Natural killer cell (primary cell): ENCODE measurements around the gene PIM3. TPM values are rescaled to one million over a fixed set of nuclear protein-coding genes. Genes with fewer than 3 reads are reported as not detected.

ENCODE experiments used
- ATAC-seq, 3 donors: fragments of 150-1000 bp in 2 of 3; fragments of 200-7000 bp in 1 of 3; cut with Tn5 transposase; 1 replicate in 1 of 3; 2 replicates in 2 of 3; pipeline ENCODE4 v1.10.0; 2021; ENCODE audit warnings: mild to moderate bottlenecking in 2 of 3, moderate library complexity in 2 of 3
- DNase-seq, 2 donors: peaks; one replicate each; pipeline versions ENCODE4 v3.0.0 to v3.0.0-alpha.2; 2013 to 2021; ENCODE audit warnings: mixed read lengths in 1 of 2
- H3K27ac ChIP-seq: one replicate; pipeline ENCODE4 v1.5.1; 2013; ENCODE audit warnings: mild to moderate bottlenecking, low read length
- H3K27me3 ChIP-seq: one replicate; pipeline ENCODE4 v1.6.1; 2013; ENCODE audit warnings: low read length; ENCODE audit not compliant: control insufficient read depth, insufficient read depth
- H3K36me3 ChIP-seq: one replicate; pipeline ENCODE4 v1.6.1; 2013; ENCODE audit warnings: low read length; ENCODE audit not compliant: control insufficient read depth, insufficient read depth
- H3K4me1 ChIP-seq: one replicate; pipeline ENCODE4 v1.6.1; 2013; ENCODE audit warnings: low read length; ENCODE audit not compliant: control insufficient read depth, insufficient read depth
- H3K4me3 ChIP-seq: one replicate; pipeline ENCODE4 v1.5.1; 2013; ENCODE audit warnings: low read length
- H3K9me3 ChIP-seq: one replicate; pipeline ENCODE4 v1.6.1; 2013; ENCODE audit warnings: low read length; ENCODE audit not compliant: control insufficient read depth, insufficient read depth
- H3K27ac Mint-ChIP-seq, 2 donors: one replicate each; pipeline ENCODE4 v1.8.0; 2022; ENCODE audit warnings: mild to moderate bottlenecking in 2 of 2, mixed read lengths in 2 of 2, moderate library complexity in 1 of 2
- H3K27me3 Mint-ChIP-seq, 2 donors: one replicate each; pipeline ENCODE4 v1.8.0; 2022; ENCODE audit warnings: low read depth in 2 of 2, mixed read lengths in 2 of 2
- H3K36me3 Mint-ChIP-seq: one replicate; pipeline ENCODE4 v1.8.0; 2022; ENCODE audit warnings: mixed read lengths
- H3K4me1 Mint-ChIP-seq, 2 donors: one replicate each; pipeline ENCODE4 v1.8.0; 2022; ENCODE audit warnings: mixed read lengths in 2 of 2
- H3K4me3 Mint-ChIP-seq: one replicate; pipeline ENCODE4 v1.8.0; 2022; ENCODE audit warnings: mild to moderate bottlenecking, moderate library complexity, mixed read lengths
- H3K9me3 Mint-ChIP-seq, 2 donors: one replicate each; pipeline ENCODE4 v1.8.0; 2022; ENCODE audit warnings: mixed read lengths in 2 of 2
- CTCF ChIP-seq: fragments of 200-600 bp; IDR thresholded peaks from one replicate; pipeline ENCODE4 v1.8.0; 2022; ENCODE audit warnings: antibody characterized with exemption
- WGBS: methylation state at CpG from one replicate; pipeline ENCODE4 v1.1.7; 2013; ENCODE audit warnings: missing lambda C conversion rate; ENCODE audit not compliant: insufficient coverage; 5-methylcytosine and 5-hydroxymethylcytosine counted together
- intact Hi-C: fragments of 100-400 bp; cut with micrococcal nuclease; formaldehyde crosslinking; loops from one replicate; pipeline ENCODE4 v1.14.2; 2022
- total RNA-seq, 4 donors: library from RNA; stranded (reverse); fragments of 120-200 nt in 1 of 4; gene quantifications; one replicate each; pipeline versions ENCODE4 v1.2.3 to v1.2.4, GENCODE V29; 2013 to 2022

PIM3 gene
- total RNA-seq, 3 donors from 2014 or later (not counting 1 experiment from before 2014, with no cell fraction given) = 107 to 130 (median 129) TPM

- no peak for TF ChIP-seq CTCF
- Mint-ChIP-seq H3K9me3 (no peaks in the 10 kb centered on the region), H3K27ac (no peak overlapping the region), H3K4me3 (no peak overlapping the region), H3K27me3 (no peaks in the 10 kb centered on the region), H3K4me1 (no peaks in the 10 kb centered on the region), H3K36me3 (no peaks in the 10 kb centered on the region)
- no peaks in the 10 kb centered on the region for H3K9me3 ChIP-seq
- no peak overlapping the region for H3K4me3 ChIP-seq
- ATAC-seq = no peak
- no peaks in the 10 kb centered on the region for H3K27me3 ChIP-seq
- intact Hi-C loops = no loop called here
- H3K36me3 ChIP-seq = no peaks in the 10 kb centered on the region
- no peak for DNase-seq
- no peak overlapping the region for H3K27ac ChIP-seq
- H3K4me1 ChIP-seq = peaks cover 6% of the 10 kb centered on the region
- 82% methylated on average over 23 of the region's 24 CpGs for WGBS
Measured at GRCh38 chr22:49951986-49952896, 8.3 kb upstream of the PIM3 start.

GRCh38 chr22:49953027-49953679 is 7.4 kb upstream of the PIM3 start:
- peaks cover 6% of the 10 kb centered on the region for H3K4me1 ChIP-seq
- H3K4me3 ChIP-seq = no peak overlapping the region
- H3K9me3 ChIP-seq = no peaks in the 10 kb centered on the region
- TF ChIP-seq CTCF = no peak
- H3K27ac ChIP-seq = no peak overlapping the region
- no peaks in the 10 kb centered on the region for H3K27me3 Mint-ChIP-seq
- H3K9me3 Mint-ChIP-seq = no peaks in the 10 kb centered on the region
- no peak overlapping the region for H3K4me3 Mint-ChIP-seq
- no peaks in the 10 kb centered on the region for H3K27me3 ChIP-seq
- DNase-seq (no peak), ATAC-seq (no peak)
- H3K36me3 ChIP-seq = no peaks in the 10 kb centered on the region
- no peak overlapping the region for H3K27ac Mint-ChIP-seq
- intact Hi-C loops = no loop called here
- H3K36me3 Mint-ChIP-seq = no peaks in the 10 kb centered on the region
- WGBS = 83% methylated on average over 20 of the region's 20 CpGs
- no peaks in the 10 kb centered on the region for H3K4me1 Mint-ChIP-seq

- Mint-ChIP-seq H3K4me3 (no peak overlapping the region), H3K9me3 (no peaks in the 10 kb centered on the region), H3K4me1 (peaks cover 0 to under 1% of the 10 kb centered on the region in 2 donors), H3K27me3 (no peaks in the 10 kb centered on the region), H3K36me3 (no peaks in the 10 kb centered on the region), H3K27ac (no peak overlapping the region)
- H3K27me3 ChIP-seq = no peaks in the 10 kb centered on the region
- TF ChIP-seq CTCF = no peak
- H3K36me3 ChIP-seq = no peaks in the 10 kb centered on the region
- peaks cover 6% of the 10 kb centered on the region for H3K4me1 ChIP-seq
- DNase-seq (no peak), ATAC-seq (no peak)
- H3K27ac ChIP-seq = no peak overlapping the region
- H3K4me3 ChIP-seq = no peak overlapping the region
- WGBS = 89% methylated on average over 18 of the region's 18 CpGs
- intact Hi-C loops = no loop called here
- H3K9me3 ChIP-seq = no peaks in the 10 kb centered on the region
Measured at GRCh38 chr22:49953680-49954344, 6.8 kb upstream of the PIM3 start.
